ENCODE results near the gene SLC49A3. TPM values are rescaled to one million over a fixed set of nuclear protein-coding genes. Genes with fewer than 3 reads are reported as not detected.

Gene SLC49A3
- total RNA-seq, 1 experiment from 2014 or later, result 0.20 TPM

DNA sequence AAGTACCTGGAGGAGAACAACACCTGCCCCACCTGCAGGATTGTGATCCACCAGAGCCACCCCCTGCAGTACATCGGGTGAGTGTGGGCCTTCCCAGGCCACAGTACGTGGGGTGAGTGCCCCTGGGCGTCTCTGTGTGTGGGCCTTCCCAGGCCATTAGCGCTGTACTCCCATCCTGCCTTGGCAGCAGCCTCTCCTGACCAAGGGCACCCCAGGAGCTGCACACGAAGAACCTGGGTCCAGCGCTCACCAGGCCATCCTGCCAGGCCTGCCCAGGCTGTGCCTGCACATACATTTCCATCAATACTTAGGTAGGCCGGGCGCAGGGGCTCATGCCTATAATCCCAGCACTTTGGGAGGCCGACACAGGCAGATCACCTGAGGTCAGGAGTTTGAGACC lies 46.0 kb upstream of the SLC49A3 start:
- Histone ChIP-seq H3K4me1 (no peaks in the 10 kb centered on the region), H3K9me3 (no peaks in the 10 kb centered on the region), H3K36me3 (ENCODE audit: control insufficient read depth, insufficient read depth, low read length) (peaks cover 2% of the 10 kb centered on the region; the same call in 1 of the 2 replicates), H3K27me3 (replicated peaks; ENCODE audit: control insufficient read depth, insufficient read depth, low read length) (no peaks in the 10 kb centered on the region), H3K4me3 (ENCODE audit: low read depth, low read length) (no peak overlapping the region)
- Mint-ChIP-seq H3K4me1 (ENCODE audit: low read depth, unreplicated experiment) (no peaks in the 10 kb centered on the region), H3K9me3 (ENCODE audit: unreplicated experiment) (no peaks in the 10 kb centered on the region), H3K27me3 (ENCODE audit: insufficient read depth, unreplicated experiment) (no peaks in the 10 kb centered on the region), H3K4me3 (ENCODE audit: unreplicated experiment) (no peak overlapping the region), H3K27ac (ENCODE audit: unreplicated experiment) (no peak overlapping the region), H3K36me3 (ENCODE audit: insufficient read depth, unreplicated experiment) (peaks cover 47% of the 10 kb centered on the region)
- ChIA-PET CTCF (no interaction called here), POLR2A (no interaction called here)
- intact Hi-C loops (cut with micrococcal nuclease; ENCODE audit: unreplicated experiment), result no loop called here
- no peak for DNase-seq
- TF ChIP-seq, protein P1, sequence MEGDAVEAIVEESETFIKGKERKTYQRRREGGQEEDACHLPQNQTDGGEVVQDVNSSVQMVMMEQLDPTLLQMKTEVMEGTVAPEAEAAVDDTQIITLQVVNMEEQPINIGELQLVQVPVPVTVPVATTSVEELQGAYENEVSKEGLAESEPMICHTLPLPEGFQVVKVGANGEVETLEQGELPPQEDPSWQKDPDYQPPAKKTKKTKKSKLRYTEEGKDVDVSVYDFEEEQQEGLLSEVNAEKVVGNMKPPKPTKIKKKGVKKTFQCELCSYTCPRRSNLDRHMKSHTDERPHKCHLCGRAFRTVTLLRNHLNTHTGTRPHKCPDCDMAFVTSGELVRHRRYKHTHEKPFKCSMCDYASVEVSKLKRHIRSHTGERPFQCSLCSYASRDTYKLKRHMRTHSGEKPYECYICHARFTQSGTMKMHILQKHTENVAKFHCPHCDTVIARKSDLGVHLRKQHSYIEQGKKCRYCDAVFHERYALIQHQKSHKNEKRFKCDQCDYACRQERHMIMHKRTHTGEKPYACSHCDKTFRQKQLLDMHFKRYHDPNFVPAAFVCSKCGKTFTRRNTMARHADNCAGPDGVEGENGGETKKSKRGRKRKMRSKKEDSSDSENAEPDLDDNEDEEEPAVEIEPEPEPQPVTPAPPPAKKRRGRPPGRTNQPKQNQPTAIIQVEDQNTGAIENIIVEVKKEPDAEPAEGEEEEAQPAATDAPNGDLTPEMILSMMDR (IDR thresholded peaks at IDR 0.05; ENCODE audit: insufficient read depth in 1 of 2, low read depth in 1 of 2, low read length in 1 of 2, severe bottlenecking in 1 of 2, unreplicated experiment in 1 of 2), result no peak
- BruUV-seq (replicated peaks), result no TSS peak

DNA sequence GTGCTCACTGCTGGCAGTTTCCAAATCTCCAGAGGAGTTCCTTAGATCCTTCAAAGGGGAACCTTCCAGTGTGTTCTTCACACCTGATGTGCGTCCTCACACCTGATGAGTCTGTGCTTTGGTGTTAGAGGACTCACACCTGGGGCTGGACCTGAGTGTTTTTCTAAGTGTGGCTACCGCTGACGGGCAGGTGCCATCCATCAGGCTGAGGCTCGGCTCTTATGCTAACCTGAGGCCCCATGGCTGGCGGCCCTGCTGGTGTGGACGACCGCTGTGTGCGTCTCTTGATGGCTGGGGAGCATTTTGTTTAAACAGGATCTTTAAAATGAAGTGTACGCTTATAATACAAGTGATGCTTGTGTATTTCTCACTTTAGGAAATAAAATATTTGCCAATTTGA lies 45.1 kb upstream of the SLC49A3 start:
- H3K27ac Mint-ChIP-seq (ENCODE audit: unreplicated experiment), result no peak overlapping the region
- no peaks in the 10 kb centered on the region for H3K27me3 ChIP-seq (replicated peaks; ENCODE audit: control insufficient read depth, insufficient read depth, low read length)
- DNase-seq, result no peak
- ChIA-PET POLR2A (no interaction called here), CTCF (no interaction called here)
- no peak overlapping the region for H3K4me3 Mint-ChIP-seq (ENCODE audit: unreplicated experiment)
- TF ChIP-seq, protein P1 (IDR thresholded peaks at IDR 0.05; ENCODE audit: insufficient read depth in 1 of 2, low read depth in 1 of 2, low read length in 1 of 2, severe bottlenecking in 1 of 2, unreplicated experiment in 1 of 2), result no peak
- H3K9me3 Mint-ChIP-seq (ENCODE audit: unreplicated experiment), result no peaks in the 10 kb centered on the region
- BruUV-seq (replicated peaks), result no TSS peak
- no peaks in the 10 kb centered on the region for H3K27me3 Mint-ChIP-seq (ENCODE audit: insufficient read depth, unreplicated experiment)
- H3K4me1 ChIP-seq, result no peaks in the 10 kb centered on the region
- intact Hi-C loops (cut with micrococcal nuclease; ENCODE audit: unreplicated experiment), result no loop called here
- H3K36me3 Mint-ChIP-seq (ENCODE audit: insufficient read depth, unreplicated experiment), result peaks cover 53% of the 10 kb centered on the region
- H3K4me3 ChIP-seq (ENCODE audit: low read depth, low read length), result no peak overlapping the region
- H3K36me3 ChIP-seq (ENCODE audit: control insufficient read depth, insufficient read depth, low read length), result peaks cover 2% of the 10 kb centered on the region; the same call in 1 of the 2 replicates
- H3K9me3 ChIP-seq, result no peaks in the 10 kb centered on the region
- H3K4me1 Mint-ChIP-seq (ENCODE audit: low read depth, unreplicated experiment), result no peaks in the 10 kb centered on the region

DNA sequence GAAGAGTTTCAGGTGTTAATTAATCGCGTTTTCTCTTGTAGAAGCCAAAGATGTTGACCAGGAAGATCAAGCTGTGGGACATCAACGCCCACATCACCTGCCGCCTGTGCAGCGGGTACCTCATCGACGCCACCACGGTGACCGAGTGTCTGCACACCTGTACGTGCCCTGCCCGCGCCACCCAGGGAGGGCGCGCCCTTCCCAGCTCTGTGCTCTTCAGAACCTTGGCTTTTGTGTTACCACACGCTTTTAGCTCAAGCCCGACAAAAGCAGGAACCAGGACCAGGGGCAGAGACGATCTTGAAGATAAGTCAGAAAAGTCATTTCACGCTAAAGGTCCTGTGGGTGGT lies 44.7 kb upstream of the SLC49A3 start:
- CTCF ChIA-PET, result no interaction called here
- intact Hi-C loops (cut with micrococcal nuclease; ENCODE audit: unreplicated experiment), result no loop called here
- Mint-ChIP-seq H3K4me1 (ENCODE audit: low read depth, unreplicated experiment) (no peaks in the 10 kb centered on the region), H3K9me3 (ENCODE audit: unreplicated experiment) (no peaks in the 10 kb centered on the region), H3K27ac (ENCODE audit: unreplicated experiment) (no peak overlapping the region), H3K36me3 (ENCODE audit: insufficient read depth, unreplicated experiment) (peaks cover 52% of the 10 kb centered on the region), H3K4me3 (ENCODE audit: unreplicated experiment) (no peak overlapping the region), H3K27me3 (ENCODE audit: insufficient read depth, unreplicated experiment) (no peaks in the 10 kb centered on the region)
- POLR2A ChIA-PET, result no interaction called here
- Histone ChIP-seq H3K36me3 (ENCODE audit: control insufficient read depth, insufficient read depth, low read length) (peaks cover 2% of the 10 kb centered on the region; the same call in 1 of the 2 replicates), H3K27me3 (replicated peaks; ENCODE audit: control insufficient read depth, insufficient read depth, low read length) (no peaks in the 10 kb centered on the region), H3K4me3 (ENCODE audit: low read depth, low read length) (no peak overlapping the region), H3K9me3 (no peaks in the 10 kb centered on the region), H3K4me1 (no peaks in the 10 kb centered on the region)
- no peak for DNase-seq
- TF ChIP-seq, protein P1 (IDR thresholded peaks at IDR 0.05; ENCODE audit: insufficient read depth in 1 of 2, low read depth in 1 of 2, low read length in 1 of 2, severe bottlenecking in 1 of 2, unreplicated experiment in 1 of 2), result no peak
- no TSS peak for BruUV-seq (replicated peaks)
